Cardiac septum (tissue), 1 donor: ENCODE results near the gene ABLIM2. TPM values are rescaled to one million over a fixed set of nuclear protein-coding genes. Genes with fewer than 3 reads are reported as not detected.

Experiments
- DNase-seq: peaks from one replicate; pipeline ENCODE4 v3.0.0-alpha.2; 2020; ENCODE audit warnings: low spot score
- intact Hi-C: fragments of 100-400 bp; cut with DNase I; formaldehyde crosslinking; loops from one replicate; pipeline ENCODE4 v1.14.0; 2022
- total RNA-seq: library from RNA; stranded (reverse); fragmentation: NEBNext Ultra II Directional; extraction: Animal tissue kit (Norgen Biotek cat#: 25700); gene quantifications from one replicate; pipeline ENCODE4 v1.2.1, GENCODE V29; 2021
- donor health status: DM: no; HTN: no; CAD: no.

The ABLIM2 gene
- total RNA-seq, 1 donor from 2014 or later = 22.6 TPM

DNA sequence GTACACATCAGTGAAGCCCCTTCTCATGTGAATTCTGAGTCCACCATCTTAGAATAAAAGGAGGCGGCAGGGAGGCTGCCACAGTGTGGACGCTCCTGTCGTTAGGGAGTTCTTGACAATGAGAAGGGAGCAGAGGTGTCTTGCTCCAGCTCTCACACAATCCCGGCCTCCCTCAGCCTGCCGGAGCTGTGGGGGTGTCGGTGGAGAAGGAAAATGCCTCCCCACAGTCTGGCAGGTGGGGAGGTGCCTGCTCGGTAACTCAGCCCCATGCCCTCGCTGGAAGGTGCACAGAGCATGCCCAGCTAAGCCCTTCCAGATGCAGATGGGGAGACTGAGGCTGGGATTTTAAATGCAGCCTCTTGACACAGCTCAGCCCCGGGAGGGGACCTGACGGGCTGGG is 20.5 kb upstream of the ABLIM2 start:
- DNase-seq = no peak
- intact Hi-C loops = loop anchor here (5.0 kb wide), 1 partner anchor 63 kb away; no protein-coding TSS in a partner anchor

DNA sequence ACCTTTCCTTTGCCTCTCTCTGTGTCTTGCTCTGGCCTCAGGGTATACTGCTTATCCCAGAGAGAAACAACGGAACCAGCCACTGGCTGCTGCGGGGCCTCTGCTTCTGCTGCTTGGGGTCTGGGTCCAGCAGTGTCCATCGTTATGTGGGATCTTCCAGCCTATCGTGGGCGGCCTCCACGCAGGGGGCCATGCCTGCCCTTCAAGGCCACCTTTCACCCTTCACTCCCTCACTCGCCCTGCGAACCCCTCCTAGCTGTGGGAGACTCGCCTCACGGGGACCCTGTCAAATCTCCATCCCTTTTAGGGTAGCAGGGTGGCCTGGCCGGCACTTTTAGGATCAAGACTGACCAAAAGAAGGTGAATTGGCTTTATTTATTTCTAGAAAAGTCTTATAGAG is 19.3 kb upstream of the ABLIM2 start:
- DNase-seq = no peak
- intact Hi-C loops = loop anchor here (2.0 to 5.0 kb wide), 2 partner anchors 15 to 64 kb away; no protein-coding TSS in a partner anchor

DNA sequence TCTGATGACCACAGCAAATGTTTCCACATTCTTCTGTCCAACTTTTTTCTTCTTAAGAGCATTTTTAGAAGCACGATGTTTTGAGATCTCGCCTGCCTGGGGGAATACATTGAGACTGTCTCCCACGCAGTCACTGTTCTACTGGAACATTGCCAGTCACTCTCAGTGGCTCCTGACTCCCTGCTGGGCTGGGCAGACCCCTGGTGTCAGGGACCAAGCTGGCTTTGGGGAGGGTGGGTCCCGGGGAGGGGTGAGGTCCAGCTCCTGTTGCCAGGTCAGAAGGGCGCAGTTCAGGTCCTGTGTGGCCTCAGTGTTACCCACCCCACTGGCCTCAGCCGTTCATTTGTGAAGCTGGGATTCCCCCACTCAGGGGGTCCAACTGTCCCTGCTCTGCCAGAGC is 18.9 kb upstream of the ABLIM2 start:
- no peak for DNase-seq
- intact Hi-C loops = loop anchor here (2.0 to 5.0 kb wide), 2 partner anchors 15 to 65 kb away; no protein-coding TSS in a partner anchor

DNA sequence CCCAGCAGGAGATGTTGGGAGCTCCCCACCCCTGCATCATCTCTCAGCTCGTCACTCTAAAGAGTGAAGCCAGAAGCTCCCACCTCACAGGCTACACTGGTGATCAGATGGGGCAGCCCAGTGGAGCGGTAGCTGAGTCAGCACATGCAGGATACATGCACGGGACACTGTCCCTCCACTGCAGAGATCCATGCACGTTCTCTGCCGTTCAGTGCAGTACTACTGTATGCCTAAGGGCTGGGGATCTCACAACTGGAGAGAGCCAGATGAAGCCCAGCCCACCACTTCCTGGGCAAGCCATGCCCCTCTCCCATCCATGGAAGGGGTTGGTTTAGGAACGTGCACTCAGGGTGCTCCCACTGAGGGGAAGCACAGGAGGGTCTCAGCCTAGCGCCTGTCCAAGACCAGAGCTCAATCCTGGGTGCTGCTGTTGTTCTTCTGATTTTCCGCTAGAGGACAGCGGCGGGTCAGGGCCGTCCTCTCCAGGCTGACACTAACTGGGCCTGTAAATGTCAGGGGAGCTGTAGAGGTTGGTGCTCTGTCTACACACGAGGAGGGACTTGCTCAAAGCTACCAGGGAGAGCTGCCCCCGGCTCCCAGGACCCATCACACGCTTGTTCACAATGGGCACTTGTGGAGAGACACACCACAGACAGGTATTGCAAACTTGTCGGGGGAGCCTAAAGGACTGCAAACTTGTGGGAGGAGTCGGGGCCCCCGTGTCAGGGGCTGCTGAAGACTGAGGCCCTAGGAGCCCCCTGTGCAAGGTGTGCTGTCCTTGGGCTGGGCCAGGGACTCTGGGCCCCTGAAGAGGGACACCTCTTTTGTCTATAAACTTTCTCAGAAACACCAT is 18.2 kb upstream of the ABLIM2 start:
- intact Hi-C loops = loop anchor here (2.0 to 5.0 kb wide), 2 partner anchors 16 to 66 kb away; no protein-coding TSS in a partner anchor
- no peak for DNase-seq

DNA sequence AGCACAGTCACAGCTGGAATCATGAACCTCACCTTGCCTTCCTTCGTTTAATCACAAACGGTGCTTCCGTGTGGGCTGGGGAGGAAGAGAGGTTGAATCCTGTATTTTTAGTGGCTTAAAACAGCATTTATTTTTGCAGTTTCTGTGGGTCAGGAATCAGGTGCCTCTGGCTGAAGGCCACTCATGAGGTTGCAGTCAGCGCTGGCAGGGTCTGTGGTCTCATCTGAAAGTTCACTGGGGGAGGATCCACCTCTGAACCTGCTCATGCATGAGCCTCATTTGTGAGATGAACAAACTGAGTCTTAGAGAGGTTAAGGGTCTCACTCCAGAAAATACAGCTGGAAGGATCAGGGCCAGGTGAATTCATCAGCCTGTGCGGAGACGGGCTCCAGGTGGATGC is 17.1 kb upstream of the ABLIM2 start:
- no peak for DNase-seq
- intact Hi-C loops = loop anchor here (2.0 to 5.0 kb wide), 2 partner anchors 17 to 67 kb away; no protein-coding TSS in a partner anchor

DNA sequence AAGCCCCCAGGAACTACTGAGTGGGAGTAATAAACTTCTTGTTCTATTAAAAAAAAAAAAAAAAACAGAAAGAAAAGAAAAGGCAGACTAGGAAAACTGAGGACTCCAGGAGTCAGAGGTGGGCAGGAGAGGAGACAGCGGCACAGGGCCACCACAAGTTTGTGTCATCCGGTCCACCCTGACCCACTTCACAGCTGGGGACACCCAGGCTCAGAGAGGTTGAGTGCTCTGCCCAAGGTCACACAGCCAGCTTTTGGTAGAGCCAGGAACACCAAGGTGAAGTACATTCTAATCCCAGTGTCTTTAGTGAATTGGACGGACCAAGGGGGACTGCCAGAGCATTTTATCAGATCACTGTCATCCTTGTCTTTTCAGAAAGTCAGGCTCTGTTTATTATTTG is 16.4 kb upstream of the ABLIM2 start:
- intact Hi-C loops = loop anchor here (5.0 kb wide), 1 partner anchor 67 kb away; no protein-coding TSS in a partner anchor
- DNase-seq = no peak

DNA sequence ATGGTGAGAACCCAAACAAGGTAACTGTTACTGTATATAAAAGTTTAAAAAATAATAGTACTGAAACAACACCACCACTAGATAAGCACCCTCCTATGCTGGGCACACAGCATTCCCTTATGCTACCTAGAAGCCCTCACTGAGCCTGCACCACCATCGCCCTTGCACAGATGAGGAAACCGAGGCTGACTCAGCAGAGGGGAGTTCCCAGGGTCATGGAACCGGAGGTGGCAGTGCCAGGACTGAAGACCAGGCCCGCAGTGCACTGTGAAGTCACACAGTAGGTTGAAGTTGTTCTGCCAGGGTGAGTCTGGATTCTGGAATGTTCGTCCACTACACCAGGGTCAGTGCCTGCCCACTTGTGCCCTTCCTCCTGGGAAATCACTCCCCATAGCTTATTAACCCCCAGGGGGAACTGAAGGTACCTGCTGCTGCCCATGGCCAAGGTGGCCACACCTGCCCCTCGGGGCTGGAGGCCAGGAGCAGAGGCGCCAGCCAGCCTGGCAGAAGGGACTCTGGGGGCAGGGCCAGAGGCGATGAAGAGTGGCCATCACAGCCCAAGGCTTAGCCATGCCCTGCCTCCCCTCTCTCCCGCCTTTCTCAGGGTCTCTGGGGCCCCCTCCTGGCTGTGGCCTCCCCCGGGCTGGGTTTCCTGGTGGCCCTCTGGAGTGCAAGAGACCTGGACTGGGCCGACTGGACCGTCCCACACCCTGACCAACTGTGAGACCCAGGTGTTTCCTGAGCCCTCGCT is 15.1 kb upstream of the ABLIM2 start:
- intact Hi-C loops = no loop called here
- no peak for DNase-seq

DNA sequence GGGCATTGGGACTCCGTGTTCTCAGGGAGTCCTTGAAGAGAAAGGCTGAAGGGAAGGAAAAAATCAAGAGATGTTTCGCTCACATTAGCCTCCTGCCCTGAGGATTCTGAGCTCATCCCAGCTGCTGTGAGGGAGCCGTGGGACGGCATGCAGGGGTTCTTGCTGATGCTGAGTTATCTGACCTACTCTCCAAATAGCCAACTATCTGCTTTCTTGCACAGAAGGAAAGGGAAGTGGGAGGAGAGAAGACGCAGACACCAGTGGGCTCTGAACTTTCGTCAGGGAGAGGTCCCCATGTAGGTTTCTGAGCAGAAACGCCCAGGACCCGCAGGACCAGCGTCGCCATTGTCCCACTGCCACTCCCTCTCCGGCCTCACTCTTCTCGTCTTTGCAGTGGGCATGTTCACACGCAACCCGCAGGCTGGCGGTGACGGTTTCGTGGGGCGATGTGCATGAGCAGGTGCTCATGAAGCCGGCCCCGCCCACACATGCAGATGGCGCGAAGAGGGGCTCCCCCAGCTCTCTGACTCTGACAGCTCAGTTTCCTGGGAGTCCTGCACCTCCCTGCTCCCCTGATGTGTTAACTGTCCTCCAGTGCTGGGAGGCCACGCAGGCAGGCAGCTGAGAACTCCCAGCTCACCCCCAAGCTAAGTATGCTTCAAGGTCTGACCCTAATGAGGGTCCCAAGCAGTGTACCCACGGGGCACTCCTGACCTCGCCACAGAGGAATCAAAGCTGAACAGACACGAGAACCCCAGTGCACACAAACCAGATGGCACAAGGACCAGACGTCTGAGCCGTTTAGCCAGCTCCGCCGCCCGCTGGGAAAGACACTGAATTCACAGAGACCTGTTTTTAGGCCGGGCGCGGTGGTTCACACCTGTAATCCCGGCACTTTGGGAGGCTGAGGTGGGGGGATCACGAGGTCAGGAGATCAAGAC is 13.6 kb upstream of the ABLIM2 start:
- DNase-seq = no peak

DNA sequence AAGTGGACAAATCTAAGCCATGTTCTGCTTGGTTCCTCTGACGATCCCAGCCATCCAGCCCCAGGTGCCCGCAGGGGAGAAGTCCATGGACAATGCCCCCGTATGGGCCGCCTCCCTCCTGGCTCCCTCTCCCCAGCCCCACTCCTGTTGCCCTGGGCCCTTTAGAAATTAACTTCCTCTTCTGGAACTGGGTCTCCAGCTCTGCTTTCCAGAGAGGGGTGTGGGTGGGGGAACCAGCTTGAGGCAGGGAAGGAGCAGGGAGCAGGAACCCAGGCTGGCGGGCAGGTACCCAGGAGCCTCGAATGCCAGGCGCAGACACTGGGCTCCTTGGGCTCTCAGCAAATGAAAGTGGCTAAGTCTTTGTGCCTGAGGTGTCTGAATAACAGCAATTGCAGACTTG is 12.7 kb upstream of the ABLIM2 start:
- intact Hi-C loops = no loop called here
- no peak for DNase-seq

More for the DNA sequence above, 13.6 kb upstream of the ABLIM2 start:
- intact Hi-C loops = no loop called here

DNA sequence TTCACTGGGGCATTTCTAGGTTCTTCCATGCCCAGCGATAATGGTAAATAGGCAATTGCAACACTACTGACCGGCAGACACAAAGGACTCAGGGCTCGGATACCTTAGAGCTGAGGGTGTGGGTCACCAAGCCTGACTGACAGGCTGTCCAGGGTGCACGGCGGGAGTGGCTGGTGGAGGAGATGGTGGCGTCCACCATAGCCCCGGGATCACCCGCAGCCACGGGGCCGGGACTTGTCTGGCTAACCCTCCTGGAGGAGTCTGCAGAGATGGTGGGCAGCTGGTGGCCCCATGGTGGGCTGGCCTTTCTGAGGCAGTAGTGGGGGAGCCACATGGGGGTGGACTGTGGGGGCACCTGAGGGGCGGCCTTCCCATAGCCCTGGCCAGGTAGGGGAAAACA is 11.7 kb upstream of the ABLIM2 start:
- no peak for DNase-seq
- intact Hi-C loops = no loop called here

DNA sequence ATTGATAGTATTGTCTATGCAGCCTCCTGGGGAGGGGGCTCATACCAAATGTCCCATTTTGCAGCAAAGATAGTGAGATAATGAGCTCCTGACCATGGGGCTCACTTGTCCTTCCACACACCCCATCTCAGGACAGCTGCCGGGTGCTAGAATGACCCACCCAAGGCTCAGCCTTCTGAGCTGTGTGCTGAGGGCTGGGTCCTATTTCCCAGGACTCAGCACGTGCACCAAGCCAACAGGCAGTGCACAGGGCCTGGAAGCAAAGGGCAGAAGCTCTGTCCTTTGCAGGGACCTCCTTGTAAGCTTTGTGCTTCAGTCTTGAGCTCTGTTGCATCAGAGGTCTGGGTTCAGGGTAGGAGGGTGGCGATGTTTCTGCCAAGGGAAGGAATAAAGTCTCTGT is 11.2 kb upstream of the ABLIM2 start:
- DNase-seq = no peak
- intact Hi-C loops = no loop called here

DNA sequence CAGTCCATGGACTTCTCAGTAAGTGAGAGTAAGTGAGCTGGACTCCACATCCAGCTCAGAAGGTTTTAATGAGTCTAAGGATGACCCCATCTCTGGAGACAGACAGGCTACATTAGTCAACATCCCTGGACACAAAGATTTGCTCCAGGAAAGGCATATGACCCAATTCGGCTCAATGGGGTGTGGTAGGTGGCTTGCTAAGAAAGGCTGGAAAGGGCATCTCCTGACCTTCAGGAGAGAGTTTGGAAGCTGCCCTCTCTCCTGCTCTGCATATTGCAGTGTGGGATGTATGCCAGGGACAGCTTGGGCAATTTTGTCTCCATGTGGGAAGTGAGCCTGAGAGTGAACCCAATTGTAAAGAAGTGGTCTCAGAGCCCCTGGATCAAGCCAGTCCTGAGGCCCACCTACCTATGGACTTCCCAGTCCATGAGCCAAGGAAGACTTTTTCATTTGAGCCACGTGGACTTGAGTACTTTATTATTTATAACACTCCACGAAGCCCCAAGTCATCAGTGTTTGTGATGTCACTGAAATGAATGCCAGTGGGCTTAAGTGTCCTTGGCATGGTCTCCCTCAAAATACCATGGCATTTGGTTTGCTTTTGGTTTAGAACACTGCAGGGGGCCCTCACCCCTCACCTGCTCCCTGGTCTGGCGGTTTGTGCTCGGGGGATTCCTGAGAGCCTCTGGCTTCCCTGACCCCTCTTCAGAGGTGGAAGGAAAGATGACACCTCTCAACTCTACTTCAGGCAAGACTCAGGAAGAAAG is 10.4 kb upstream of the ABLIM2 start:
- intact Hi-C loops = no loop called here

DNA sequence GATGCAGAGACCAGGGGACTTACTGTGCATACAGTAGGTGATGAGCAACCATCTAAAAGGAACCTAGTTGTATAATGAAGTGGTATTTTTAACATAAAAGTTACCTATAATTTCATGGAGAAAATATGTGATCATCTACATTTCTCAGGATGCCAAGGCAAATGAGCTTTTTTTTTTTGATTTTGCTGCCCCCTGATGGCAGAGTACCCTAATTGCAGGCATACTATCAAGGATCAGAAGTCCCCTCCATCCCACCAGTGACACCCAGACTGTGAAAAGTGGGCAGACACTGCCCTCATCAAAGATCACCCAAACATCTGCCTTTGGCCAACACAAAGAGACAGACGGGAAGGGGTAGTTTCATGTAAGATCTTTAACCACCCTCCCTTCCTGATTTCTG is 9.6 kb upstream of the ABLIM2 start:
- intact Hi-C loops = no loop called here
- no peak for DNase-seq

More for the DNA sequence above, 10.4 kb upstream of the ABLIM2 start:
- DNase-seq = no peak

DNA sequence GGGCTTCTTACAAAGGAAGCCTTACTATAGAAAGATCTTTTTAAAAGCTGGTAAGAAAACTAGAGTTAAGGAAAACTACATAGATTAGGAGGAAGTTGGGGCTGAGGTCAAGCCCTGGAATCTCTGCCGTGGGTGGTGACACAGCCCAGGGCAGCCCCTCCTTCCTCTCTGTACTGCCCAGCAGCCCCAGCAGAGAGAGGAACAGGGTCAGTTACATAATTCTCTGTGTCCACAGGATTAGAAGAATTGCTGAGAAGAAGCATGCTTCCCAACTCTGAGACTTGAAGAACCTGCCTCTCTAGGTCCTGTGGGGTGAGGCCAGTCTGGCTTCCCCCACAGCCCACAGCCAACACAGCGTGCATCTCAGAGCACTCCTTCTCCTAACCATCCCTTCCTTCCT is 9.2 kb upstream of the ABLIM2 start:
- intact Hi-C loops = no loop called here
- no peak for DNase-seq

DNA sequence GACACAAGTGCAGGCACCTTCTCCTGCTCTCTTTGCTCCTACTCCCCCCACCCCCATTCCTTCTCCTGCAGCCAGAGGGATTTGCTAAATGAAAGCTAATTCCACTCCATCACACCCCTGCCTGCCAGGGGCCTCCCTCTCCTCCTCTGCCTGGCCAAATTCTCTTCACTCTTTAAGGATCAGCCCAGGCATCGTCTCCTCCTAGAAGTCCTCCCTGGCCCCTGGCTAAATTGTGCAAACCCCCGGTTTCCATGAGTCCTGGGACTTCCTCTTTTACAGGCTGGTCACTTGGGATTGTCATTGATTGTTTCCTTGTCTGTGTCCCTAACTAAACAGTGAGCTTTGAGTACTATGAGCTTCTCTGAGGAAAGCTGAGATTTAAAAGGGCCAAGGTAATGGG is 8.7 kb upstream of the ABLIM2 start:
- intact Hi-C loops = no loop called here
- DNase-seq = no peak

DNA sequence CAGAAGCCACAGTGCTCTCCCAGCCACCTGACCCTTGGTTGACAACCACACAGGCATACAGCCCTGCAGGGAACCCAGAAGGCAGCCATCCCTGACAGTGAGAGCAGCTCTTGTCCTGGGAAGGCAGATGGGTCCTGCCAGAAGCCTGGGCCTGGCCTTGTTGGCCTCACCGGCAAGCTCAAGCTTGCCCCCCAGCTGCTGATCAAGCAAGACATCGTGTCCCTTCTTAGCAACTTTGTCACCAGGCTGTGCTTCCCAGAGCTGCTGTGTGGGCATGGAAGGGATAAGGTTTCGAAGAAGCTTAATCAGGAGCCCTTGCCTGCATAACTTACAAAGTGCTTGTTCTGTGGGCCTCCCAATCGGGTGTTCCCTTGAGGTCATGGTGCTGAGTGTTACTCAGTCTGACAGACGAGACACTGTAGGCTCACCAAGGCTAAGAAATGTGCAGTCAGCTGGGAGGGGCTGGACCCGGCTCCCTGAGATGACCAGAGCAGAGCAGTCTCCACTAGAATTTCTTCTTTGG is 6.8 kb upstream of the ABLIM2 start:
- no peak for DNase-seq
- intact Hi-C loops = no loop called here

DNA sequence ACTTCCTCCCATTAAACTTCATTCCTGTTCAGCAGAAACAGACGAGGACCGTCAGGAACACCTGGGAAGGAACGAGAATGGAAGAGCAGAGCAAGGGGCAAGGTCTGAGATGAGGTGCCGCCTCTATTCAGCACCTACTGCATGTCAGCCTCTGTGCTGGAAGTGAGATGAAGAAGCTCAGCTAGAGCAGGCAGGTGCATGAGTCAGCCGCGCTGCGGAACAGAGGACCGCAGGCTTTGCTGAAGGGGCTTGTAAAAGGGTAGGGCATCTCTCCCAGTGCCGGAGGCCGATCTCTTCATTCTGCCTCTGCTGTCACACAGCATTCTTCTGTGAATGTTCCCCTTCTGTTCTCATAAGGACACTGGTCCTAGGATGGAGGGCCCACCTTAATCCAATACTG is 6.1 kb upstream of the ABLIM2 start:
- DNase-seq = no peak
- intact Hi-C loops = no loop called here

DNA sequence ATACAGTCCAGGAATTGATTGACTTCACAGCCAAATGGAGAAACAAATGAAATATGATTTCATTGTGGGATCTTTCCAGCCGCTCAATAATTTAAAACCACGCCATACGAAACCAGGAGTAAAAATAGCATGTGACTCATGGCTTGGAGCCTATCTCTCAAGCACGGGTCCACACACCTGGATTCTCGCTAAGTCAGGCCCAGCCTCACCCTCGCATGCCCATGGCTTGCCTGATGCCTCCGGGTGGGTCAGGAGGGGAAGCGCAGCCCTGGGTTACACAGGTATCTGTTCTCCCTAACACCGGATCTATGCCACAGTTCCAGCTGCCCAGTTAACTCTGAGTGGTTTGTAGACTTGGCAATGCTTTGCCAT is 5.6 kb upstream of the ABLIM2 start:
- no peak for DNase-seq
- intact Hi-C loops = no loop called here
